MCF 10A (cell line): ENCODE data around the gene SYT2. TPM values are rescaled to one million over a fixed set of nuclear protein-coding genes. Genes with fewer than 3 reads are reported as not detected.

Experiments
- BruUV-seq: library from RNA; stranded (reverse); fragments of 400-500 nt; replicated peaks from 2 replicates; lab custom pipeline; 2021; lab: Mats Ljungman, UMichigan
- CTCF ChIA-PET: fragments of 300-600 bp; sonication (Branson Sonifier 250); formaldehyde crosslinking; extraction: SDS; loops from one replicate; lab custom pipeline; 2021; ENCODE audit warnings: antibody characterized with exemption, inconsistent platforms; lab: Yijun Ruan, JAX
- POLR2A ChIA-PET: fragments of 300-600, 350-650 bp; sonication (Branson Sonifier 250); formaldehyde crosslinking; extraction: SDS; loops from one replicate; lab custom pipeline; 2020; ENCODE audit warnings: antibody characterized with exemption, inconsistent platforms; lab: Yijun Ruan, JAX
- DNase-seq: peaks from one replicate; pipeline ENCODE4 v3.0.0-alpha.2; 2018; ENCODE audit not compliant: unreplicated experiment
- H3K27ac Mint-ChIP-seq: one replicate; pipeline ENCODE4 v1.8.0; 2022; ENCODE audit warnings: mild to moderate bottlenecking, low read depth, mixed read lengths; ENCODE audit not compliant: unreplicated experiment
- H3K27me3 Mint-ChIP-seq: one replicate; pipeline ENCODE4 v1.8.0; 2022; ENCODE audit warnings: mixed read lengths; ENCODE audit not compliant: insufficient read depth, unreplicated experiment
- H3K36me3 Mint-ChIP-seq: one replicate; pipeline ENCODE4 v1.8.0; 2022; ENCODE audit warnings: mild to moderate bottlenecking, moderate library complexity, mixed read lengths; ENCODE audit not compliant: insufficient read depth, unreplicated experiment
- H3K4me1 Mint-ChIP-seq: one replicate; pipeline ENCODE4 v1.8.0; 2022; ENCODE audit warnings: mixed read lengths; ENCODE audit not compliant: insufficient read depth, unreplicated experiment
- H3K4me3 Mint-ChIP-seq: one replicate; pipeline ENCODE4 v1.8.0; 2022; ENCODE audit warnings: mild to moderate bottlenecking, moderate library complexity, mixed read lengths; ENCODE audit not compliant: unreplicated experiment
- H3K9me3 Mint-ChIP-seq: one replicate; pipeline ENCODE4 v1.8.0; 2022; ENCODE audit warnings: mixed read lengths; ENCODE audit not compliant: unreplicated experiment
- intact Hi-C: fragments of 100-400 bp; cut with micrococcal nuclease; formaldehyde crosslinking; loops from 2 replicates; pipeline ENCODE4 v1.14.1; 2022
- total RNA-seq: library from RNA; stranded (reverse); gene quantifications from 2 replicates; pipeline ENCODE4 v1.2.3, GENCODE V29; 2022
- TF ChIP-seq, protein P1 (sequence below): fragments of 200-600 bp; IDR thresholded peaks from one replicate; pipeline ENCODE4 v1.8.0; 2022; ENCODE audit warnings: antibody characterized with exemption, mild to moderate bottlenecking; ENCODE audit not compliant: unreplicated experiment

SYT2 gene
- total RNA-seq, 1 experiment from 2014 or later = not detected

DNA sequence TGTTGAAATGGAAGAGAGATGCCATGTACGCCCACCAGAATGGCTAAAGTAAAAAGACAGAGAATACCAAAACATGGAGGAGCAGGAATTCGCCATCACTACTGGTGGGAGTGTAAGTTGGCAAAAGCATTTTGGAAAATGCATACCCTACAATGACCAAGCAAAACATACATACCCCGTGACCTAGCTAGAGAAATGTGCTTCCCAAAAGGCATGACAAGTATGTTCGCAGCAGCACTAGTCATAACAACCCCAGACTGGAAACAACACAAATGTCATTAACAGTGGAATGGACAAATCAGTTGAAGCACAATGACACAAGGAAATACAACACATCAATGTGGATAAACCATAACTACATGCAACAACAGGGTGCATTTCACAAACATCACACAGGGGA is 27.2 kb downstream of the SYT2 start:
- TF ChIP-seq, protein P1, sequence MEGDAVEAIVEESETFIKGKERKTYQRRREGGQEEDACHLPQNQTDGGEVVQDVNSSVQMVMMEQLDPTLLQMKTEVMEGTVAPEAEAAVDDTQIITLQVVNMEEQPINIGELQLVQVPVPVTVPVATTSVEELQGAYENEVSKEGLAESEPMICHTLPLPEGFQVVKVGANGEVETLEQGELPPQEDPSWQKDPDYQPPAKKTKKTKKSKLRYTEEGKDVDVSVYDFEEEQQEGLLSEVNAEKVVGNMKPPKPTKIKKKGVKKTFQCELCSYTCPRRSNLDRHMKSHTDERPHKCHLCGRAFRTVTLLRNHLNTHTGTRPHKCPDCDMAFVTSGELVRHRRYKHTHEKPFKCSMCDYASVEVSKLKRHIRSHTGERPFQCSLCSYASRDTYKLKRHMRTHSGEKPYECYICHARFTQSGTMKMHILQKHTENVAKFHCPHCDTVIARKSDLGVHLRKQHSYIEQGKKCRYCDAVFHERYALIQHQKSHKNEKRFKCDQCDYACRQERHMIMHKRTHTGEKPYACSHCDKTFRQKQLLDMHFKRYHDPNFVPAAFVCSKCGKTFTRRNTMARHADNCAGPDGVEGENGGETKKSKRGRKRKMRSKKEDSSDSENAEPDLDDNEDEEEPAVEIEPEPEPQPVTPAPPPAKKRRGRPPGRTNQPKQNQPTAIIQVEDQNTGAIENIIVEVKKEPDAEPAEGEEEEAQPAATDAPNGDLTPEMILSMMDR = no peak
- Mint-ChIP-seq H3K27me3 (peaks cover 89% of the 10 kb centered on the region), H3K36me3 (no peaks in the 10 kb centered on the region), H3K9me3 (no peaks in the 10 kb centered on the region), H3K4me1 (no peaks in the 10 kb centered on the region), H3K4me3 (no peak overlapping the region), H3K27ac (no peak overlapping the region)
- POLR2A ChIA-PET = interaction anchor here (0.9 to 1.7 kb wide), 4 partner anchors 10 to 36 kb away, joined by 3 to 4 read pairs (median 4); no protein-coding TSS in a partner anchor
- no peak for DNase-seq
- CTCF ChIA-PET = interaction anchor here (1.0 to 1.4 kb wide), 3 partner anchors 23 to 219 kb away, joined by 3 to 4 read pairs (median 3); no protein-coding TSS in a partner anchor
- intact Hi-C loops = no loop called here
- no TSS peak for BruUV-seq

GRCh38 chr1:202682477-202682876 is 27.8 kb downstream of the SYT2 start:
- Mint-ChIP-seq H3K9me3 (no peaks in the 10 kb centered on the region), H3K36me3 (no peaks in the 10 kb centered on the region), H3K4me1 (no peaks in the 10 kb centered on the region), H3K27ac (no peak overlapping the region), H3K27me3 (peaks cover 87% of the 10 kb centered on the region), H3K4me3 (no peak overlapping the region)
- intact Hi-C loops = no loop called here
- no peak for DNase-seq
- no TSS peak for BruUV-seq
- CTCF ChIA-PET = interaction anchor here (1.1 to 1.8 kb wide), 5 partner anchors 10 to 37 kb away, joined by 3 to 7 read pairs (median 3); no protein-coding TSS in a partner anchor
- POLR2A ChIA-PET = interaction anchor here (0.9 to 1.7 kb wide), 5 partner anchors 10 to 37 kb away, joined by 3 to 4 read pairs (median 4); no protein-coding TSS in a partner anchor
- TF ChIP-seq, protein P1 = no peak

DNA sequence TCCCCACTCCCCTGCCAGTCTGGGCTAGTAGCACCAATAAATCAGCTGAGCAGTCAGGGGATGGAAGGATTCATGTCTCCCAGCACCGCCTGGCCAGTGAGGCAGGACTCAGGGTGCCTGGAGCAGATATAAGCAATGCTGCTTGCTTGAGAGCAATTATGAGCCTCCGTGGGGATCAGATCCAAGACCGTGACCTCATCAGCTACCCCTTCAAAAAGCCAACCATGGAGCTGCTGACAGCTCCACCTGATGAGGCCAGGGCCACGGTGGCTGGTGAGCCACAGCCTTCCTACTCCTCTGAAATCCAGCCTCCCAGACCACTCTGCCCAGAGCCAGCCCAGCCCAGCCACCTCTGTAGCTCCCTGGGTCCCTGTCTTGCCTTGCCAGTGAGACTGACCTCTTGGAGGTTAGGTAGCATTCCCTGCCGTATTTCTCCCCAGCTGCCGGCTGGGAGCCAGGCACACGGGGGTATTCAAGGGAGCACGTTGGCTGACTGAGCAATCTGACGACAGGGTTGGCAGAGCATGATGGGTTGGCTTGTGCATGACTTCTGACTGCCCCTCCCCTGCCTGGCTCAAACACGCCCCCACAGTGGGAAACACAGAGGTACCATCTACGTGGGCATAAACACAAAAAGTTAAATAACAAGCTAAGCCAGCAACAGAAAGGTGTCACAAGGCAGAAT is 28.4 kb downstream of the SYT2 start:
- H3K27ac Mint-ChIP-seq = no peak overlapping the region
- TF ChIP-seq, protein P1 = no peak
- H3K27me3 Mint-ChIP-seq = peaks cover 87% of the 10 kb centered on the region
- H3K4me3 Mint-ChIP-seq = no peak overlapping the region
- DNase-seq = no peak
- ChIA-PET CTCF (interaction anchor here (0.9 to 1.8 kb wide), 7 partner anchors 11 to 491 kb away, joined by 3 to 7 read pairs (median 3); no protein-coding TSS in a partner anchor), POLR2A (interaction anchor here (0.9 to 1.7 kb wide), 4 partner anchors 10 to 37 kb away, joined by 3 to 4 read pairs (median 4); no protein-coding TSS in a partner anchor)
- no TSS peak for BruUV-seq
- no peaks in the 10 kb centered on the region for H3K4me1 Mint-ChIP-seq
- H3K36me3 Mint-ChIP-seq = no peaks in the 10 kb centered on the region
- intact Hi-C loops = no loop called here
- no peaks in the 10 kb centered on the region for H3K9me3 Mint-ChIP-seq

DNA sequence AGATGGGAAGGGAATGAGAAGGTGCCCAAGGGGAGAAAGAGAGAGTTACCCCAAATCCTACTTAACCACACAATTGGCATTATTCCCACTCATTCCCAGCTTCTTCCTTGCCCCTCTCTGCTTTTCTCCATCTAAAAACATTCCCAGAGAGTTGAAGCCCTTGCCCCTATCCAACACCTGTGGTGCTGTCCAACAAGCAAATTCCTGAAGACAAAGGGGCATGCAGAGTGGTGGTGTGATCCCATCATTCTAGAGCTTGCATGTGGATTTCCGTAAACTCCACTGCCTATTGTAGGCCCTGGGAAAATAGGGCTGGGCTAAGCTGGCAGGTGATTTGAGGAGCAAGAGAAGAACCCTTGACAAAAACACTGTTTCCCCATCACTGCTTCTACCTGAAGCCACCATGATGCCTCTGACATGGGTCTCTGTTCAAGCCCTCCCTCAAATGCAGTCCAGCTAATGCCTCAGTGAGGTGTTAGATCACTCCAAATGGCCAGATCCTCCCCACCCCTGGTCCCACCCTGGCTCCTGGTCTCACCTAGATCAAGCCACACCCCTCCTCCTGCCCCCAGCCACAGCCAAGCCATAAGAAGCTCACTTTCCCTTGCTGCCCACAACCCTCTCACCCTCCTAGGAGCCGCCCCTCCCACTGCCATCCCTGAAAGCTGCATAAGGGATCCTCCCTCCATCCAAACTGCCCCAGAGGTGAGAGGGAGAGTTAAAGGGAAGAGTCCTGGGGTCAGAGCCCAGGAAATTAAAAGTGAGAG is 29.5 kb downstream of the SYT2 start:
- TF ChIP-seq, protein P1 = no peak
- no TSS peak for BruUV-seq
- Mint-ChIP-seq H3K27ac (no peak overlapping the region), H3K27me3 (peaks cover 87% of the 10 kb centered on the region), H3K4me3 (no peak overlapping the region), H3K9me3 (no peaks in the 10 kb centered on the region), H3K36me3 (no peaks in the 10 kb centered on the region), H3K4me1 (no peaks in the 10 kb centered on the region)
- ChIA-PET CTCF (interaction anchor here (0.6 to 1.8 kb wide), 9 partner anchors 12 to 972 kb away, joined by 3 to 7 read pairs (median 3); no protein-coding TSS in a partner anchor), POLR2A (no interaction called here)
- intact Hi-C loops = no loop called here
- no peak for DNase-seq
